Stimulated activated CD8-positive, alpha-beta memory T cell treated with anti-CD3 and anti-CD28 coated beads, Interleukin-12 subunit alpha, Interleukin-12 subunit beta, amount 100 ng/mL, for 24 hours (primary cell): ENCODE measurements around the gene ZNF536.

ENCODE experiments used
- DNase-seq: peaks from one replicate; pipeline ENCODE4 v3.0.0-alpha.2; 2020; ENCODE audit errors: extremely low read depth

Gene ZNF536

DNA sequence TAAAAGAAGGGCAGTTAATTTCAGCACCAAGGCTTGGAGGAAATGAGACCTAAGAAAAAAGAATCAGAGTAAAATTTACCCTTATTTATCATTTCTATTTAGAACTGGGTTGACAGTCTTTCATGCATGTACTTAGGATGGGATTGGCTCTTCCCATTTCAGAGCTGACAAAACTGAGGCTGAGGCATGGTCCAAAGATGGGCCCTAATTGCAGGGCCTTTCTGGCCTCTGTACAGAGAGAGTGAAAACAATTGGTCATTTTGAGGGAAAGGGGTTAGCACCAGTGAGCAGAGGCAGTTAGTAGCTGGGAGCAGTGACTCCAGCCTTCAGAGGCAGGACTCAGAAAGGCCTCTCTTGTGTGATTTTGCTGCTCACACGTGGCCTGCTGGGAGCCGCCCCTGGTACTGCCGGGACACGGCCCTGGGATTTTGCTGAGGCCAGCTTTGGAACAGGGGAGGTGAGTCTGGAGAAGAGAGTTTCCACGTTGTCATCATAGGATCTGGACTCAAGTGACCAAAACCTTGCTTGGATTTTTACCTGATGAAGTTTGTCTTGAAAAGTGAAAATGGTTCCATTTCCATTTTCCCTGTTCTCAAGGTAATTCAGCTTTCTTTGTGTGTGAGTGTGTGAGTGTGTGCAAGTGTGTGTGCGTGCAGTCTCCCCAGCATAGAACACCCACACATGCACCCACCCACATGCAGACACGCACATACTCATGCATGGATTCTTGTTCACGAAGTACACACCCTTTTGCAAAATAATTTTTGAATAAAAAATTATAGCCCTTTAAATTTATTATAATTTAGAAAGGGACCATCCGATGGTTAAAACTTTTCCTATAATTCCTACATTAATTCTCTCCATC lies at the start of gene ZNF536:
Gene ZNF536 (plus strand): TSS at position 425 of the 865 bp plus-strand sequence. CDS start 71,179 bp downstream, outside the sequence.
- no peak for DNase-seq

GRCh38 chr19:30322641-30323320 lies 49.4 kb upstream of the ZNF536 start:
- DNase-seq, result no peak

GRCh38 chr19:30323904-30324303 lies 48.3 kb upstream of the ZNF536 start:
- DNase-seq, result no peak

DNA sequence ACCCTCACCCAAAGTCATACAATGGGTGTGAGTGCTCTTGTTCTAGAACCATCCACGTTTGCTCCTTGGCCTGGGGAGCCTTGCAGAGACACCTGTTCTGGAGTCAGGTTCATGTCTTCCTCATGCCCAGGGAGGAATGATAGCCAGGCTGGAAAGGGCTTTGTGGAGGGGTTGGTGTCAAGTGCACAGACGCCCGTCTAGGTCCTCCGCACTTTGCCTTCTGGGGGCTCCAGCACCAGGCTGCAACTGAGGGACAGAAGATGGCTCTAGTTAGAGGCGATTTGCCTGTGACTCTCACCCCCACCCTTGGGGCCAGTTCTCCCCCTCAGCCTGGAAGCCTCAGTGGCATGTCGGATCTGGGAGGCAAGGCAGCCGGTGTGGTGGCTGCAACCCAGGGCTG lies 47.2 kb upstream of the ZNF536 start:
- no peak for DNase-seq

GRCh38 chr19:30325676-30326392 lies 46.4 kb upstream of the ZNF536 start:
- no peak for DNase-seq

DNA sequence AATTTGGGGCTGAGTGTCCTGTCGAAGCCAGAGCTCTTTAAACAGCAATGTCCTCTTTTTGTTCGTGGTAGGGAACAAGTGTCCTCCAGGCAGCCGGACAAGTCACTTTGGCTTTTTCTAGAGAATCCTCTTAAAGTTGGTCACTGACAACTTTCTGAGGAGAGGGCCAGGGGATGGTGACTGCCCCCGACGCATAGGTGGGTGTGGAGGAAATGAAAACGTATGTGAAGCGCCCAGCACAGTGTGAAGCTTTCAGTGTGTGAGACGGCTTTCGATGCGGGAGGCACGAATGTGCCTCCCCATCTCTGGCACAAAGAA lies 45.8 kb upstream of the ZNF536 start:
- no peak for DNase-seq

- no peak for DNase-seq
Observed at GRCh38 chr19:30327331-30327730, 44.9 kb upstream of the ZNF536 start.

- DNase-seq, result no peak
Observed at GRCh38 chr19:30328096-30328495, 44.1 kb upstream of the ZNF536 start.

GRCh38 chr19:30330266-30330665 lies 41.9 kb upstream of the ZNF536 start:
- DNase-seq, result no peak

DNA sequence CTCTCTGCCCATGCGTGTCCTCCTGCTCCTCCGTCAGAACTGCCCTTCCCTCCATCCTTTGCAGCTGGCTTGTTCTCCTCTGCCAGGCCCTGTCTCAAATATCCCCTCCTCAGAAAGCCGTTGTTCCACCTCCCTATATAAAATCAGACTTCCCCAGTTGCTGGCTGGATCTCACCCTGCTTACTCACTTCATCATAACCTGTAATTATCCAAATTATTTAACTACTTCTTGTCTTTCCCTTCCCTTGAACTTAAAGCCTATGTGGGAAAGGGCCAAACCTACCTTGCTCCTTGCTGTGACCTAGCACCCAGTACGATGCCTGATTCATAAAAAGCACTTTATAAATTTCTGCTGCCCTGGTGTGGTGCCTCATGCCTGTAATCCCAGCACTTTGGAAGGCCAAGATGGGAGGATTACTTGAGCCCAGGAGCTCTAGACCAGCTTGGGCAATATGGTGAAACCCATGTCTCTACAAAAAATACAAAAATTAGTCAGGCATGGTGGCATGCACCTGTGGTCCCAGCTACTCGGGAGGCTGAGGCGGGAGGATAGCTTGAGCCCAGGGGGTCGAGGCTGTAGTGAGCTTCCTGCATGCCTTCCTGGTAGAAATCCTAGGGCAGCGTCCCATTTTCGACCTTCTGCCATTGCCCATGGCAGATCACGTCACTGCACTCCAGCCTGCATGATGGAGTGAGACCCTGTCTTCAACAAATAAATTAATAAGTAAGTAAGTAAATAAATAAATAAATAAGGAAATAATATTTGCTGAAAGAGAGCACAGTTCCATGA lies 39.5 kb upstream of the ZNF536 start:
- DNase-seq, result no peak

DNA sequence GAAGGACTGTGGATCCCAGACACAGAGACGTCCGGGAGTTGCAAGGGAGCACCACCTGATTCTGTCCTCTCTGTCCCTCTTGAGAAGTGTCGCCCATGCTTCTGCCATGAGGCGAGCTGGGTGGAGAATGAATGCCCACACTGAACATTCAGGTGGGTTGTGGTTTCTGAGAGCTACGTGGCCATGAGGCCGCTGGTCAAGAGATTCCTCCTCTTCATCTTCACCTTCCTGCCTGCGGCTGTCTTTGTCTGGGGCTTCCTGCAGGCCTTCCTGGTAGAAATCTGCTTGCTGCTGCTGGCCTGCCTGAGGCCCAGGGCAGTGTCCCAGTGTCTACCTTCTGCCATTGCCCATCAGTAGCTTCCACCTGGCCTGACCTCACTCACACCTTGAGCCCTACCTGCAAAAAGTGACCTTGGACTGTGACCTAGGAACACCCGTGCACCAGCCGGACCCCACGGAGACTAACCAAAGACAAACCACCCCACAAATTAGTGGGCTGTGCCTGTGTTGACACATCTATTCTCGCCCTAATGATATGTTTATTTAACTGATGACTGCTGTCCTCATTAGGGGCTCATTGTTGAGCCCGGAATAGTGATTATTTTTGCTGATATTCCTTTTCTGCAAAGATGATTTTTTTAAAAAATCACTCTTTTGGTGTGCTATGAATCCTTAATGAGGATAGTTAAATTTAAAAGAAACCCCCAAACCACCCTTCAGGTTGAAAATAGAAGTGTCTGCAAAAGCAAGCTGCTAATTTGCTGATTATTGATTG lies 38.7 kb upstream of the ZNF536 start:
- DNase-seq, result no peak

- DNase-seq, result no peak
Observed at GRCh38 chr19:30334841-30335240, 37.3 kb upstream of the ZNF536 start.

DNA sequence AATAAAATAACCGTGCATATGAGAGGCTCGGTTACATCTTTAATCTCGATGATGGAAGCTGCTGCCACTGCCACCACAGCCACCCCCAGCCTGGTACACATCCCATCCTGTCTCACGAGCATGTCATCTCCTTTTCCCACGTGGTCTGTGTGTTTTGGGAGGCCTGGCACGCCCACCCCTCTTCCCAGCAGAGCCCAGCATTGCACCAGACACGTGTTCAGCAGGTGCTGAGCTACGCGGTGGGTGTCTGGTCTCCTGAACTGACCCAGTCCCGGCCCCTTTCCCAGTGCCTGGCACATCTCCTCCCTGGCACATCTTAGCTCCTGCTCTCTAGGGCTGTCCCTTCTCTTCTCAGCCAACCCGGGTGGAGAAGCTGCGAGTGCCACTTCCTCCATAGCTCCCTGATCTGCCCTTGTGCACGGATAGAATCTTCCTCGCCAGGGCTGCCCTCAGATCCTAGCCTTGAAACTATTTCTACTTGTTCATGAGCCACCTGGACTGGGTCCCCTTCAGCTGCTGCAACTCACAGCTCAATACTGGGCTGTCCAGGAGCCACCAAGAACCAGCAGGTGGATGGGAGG lies 36.8 kb upstream of the ZNF536 start:
- DNase-seq, result no peak

DNA sequence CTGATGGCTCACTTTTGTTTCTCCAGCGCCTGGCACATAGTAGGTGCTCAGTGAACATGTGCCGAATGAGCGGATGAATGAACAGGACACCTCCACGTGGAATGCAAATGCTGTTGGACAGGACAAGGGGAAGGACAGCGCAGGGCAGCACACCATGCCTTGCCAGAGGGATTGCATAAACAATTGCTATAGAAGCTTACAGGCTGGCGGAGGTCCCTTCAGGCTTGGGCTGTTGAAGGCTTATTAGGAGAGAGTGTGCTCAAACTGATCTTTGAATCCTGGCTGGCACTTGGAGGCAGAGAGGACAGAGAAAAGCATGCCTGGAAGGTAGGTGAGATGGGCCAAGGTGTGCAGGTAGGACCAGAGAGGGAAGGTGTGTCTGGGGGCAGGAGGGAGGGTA lies 35.9 kb upstream of the ZNF536 start:
- no peak for DNase-seq

DNA sequence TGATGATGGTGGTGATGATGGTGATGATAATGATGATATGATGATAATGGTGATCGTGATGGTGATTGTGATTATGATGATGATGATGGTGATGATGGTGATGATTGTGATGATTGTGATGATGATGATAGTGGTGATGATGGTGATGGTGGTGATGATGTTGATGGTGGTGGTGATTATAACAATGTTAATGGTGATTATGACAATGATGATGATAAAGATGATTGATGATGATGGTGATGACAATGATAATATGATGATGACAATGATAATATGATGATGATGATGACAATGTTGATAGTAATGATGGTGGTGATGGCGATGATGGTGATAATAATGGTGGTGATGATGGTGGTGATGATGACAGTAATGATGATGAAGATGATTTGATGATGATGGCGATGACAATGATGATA lies 34.1 kb upstream of the ZNF536 start:
- no peak for DNase-seq

GRCh38 chr19:30338878-30339623 lies 33.1 kb upstream of the ZNF536 start:
- no peak for DNase-seq

DNA sequence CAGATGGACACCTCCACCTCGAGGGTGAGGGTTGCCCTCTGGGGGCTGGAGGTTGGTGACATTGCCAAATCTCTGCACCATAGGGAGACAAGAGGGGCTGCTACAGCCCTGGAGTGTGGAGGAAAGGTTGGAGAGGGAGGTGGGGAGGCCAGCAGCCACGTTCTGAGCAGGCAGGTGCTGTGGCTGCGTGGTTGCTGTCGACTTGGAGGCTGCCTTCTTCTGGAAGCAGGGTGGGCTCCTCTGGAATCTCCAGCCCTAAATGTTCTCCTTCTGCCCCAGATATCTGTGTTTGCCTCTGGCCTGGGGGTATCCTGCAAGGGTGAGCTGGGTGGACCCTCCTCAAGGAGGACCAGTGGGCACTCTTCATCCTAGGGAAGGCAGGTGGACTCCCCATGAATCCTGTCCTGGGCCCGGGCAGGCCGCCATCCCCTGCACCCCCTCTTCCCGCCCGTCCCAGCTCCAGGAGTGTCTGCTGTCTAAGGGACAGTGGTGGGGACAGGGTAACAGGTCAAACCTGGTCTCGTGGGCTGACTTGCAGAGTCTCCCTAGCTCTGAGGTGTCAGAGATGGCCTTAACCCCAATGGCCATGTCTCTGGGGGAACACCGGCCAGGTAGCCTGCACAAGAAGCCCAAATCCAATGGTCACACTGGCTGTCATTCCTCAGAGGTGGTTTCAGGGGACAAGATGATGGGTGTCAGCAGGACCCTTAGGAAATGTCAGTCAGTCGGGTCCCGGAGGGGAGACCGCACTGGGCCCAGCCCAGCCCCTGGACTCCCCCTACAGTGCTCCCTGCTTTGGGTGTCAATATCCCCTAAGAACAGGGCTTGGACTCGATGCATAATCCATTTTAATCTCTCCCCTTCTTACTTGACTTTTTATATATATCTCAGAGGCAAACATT lies 32.3 kb upstream of the ZNF536 start:
- DNase-seq, result no peak

GRCh38 chr19:30340771-30341561 lies 31.2 kb upstream of the ZNF536 start:
- DNase-seq, result no peak
